GM23248 (cell line): ENCODE measurements around the gene ARNT2. TPM values are rescaled to one million over a fixed set of nuclear protein-coding genes. Genes with fewer than 3 reads are reported as not detected.

Source experiments
- DNase-seq: peaks from one replicate; pipeline ENCODE4 v3.0.0-alpha.2; 2015
- H2AFZ ChIP-seq: fragments of 200-600 bp; sonication (generic); 2 replicates; pipeline ENCODE4 v1.6.1; 2016; ENCODE audit warnings: antibody characterized with exemption
- H3F3A ChIP-seq: fragments of 200-600 bp; sonication (generic); 2 replicates; pipeline ENCODE4 v1.6.1; 2016; ENCODE audit warnings: mild to moderate bottlenecking, antibody characterized with exemption, mixed run types; ENCODE audit not compliant: insufficient read depth
- H3K27ac ChIP-seq: fragments of 200-600 bp; sonication (generic); 2 replicates; pipeline ENCODE4 v1.5.1; 2016; ENCODE audit warnings: mild to moderate bottlenecking
- H3K27me3 ChIP-seq: fragments of 200-600 bp; sonication (generic); replicated peaks from 2 replicates; pipeline ENCODE4 v1.6.1; 2016; ENCODE audit warnings: mild to moderate bottlenecking; ENCODE audit not compliant: insufficient read depth
- H3K36me3 ChIP-seq: fragments of 200-600 bp; sonication (generic); 2 replicates; pipeline ENCODE4 v1.6.1; 2016; ENCODE audit warnings: low read depth, mild to moderate bottlenecking
- H3K4me1 ChIP-seq: fragments of 200-600 bp; sonication (generic); 2 replicates; pipeline ENCODE4 v1.6.1; 2016; ENCODE audit warnings: mild to moderate bottlenecking; ENCODE audit not compliant: insufficient read depth
- H3K4me2 ChIP-seq: fragments of 200-600 bp; sonication (generic); one replicate; pipeline ENCODE4 v1.6.1; 2016; ENCODE audit warnings: mild to moderate bottlenecking; ENCODE audit not compliant: unreplicated experiment
- H3K4me3 ChIP-seq: fragments of 200-600 bp; sonication (generic); 2 replicates; pipeline ENCODE4 v1.5.1; 2016; ENCODE audit warnings: mild to moderate bottlenecking
- H3K79me2 ChIP-seq: fragments of 200-600 bp; sonication (generic); 2 replicates; pipeline ENCODE4 v1.6.1; 2016; ENCODE audit warnings: mild to moderate bottlenecking; ENCODE audit not compliant: insufficient read depth
- H3K9ac ChIP-seq: fragments of 200-600 bp; sonication (generic); 2 replicates; pipeline ENCODE4 v1.6.1; 2016; ENCODE audit warnings: mild to moderate bottlenecking
- H3K9me2 ChIP-seq: fragments of 200-600 bp; sonication (generic); 2 replicates; pipeline ENCODE4 v1.6.1; 2016; ENCODE audit warnings: mixed run types, mild to moderate bottlenecking, moderate library complexity; ENCODE audit not compliant: insufficient read depth
- H3K9me3 ChIP-seq: fragments of 200-600 bp; sonication (generic); one replicate; pipeline ENCODE4 v1.6.1; 2017; ENCODE audit warnings: low read depth
- H4K20me1 ChIP-seq: fragments of 200-600 bp; sonication (generic); 2 replicates; pipeline ENCODE4 v1.6.0; 2016; ENCODE audit not compliant: insufficient read depth
- EZH2 ChIP-seq: fragments of 200-600 bp; sonication (generic); IDR thresholded peaks from 2 replicates; pipeline ENCODE4 v1.6.1; 2018; ENCODE audit warnings: antibody characterized with exemption, mild to moderate bottlenecking; ENCODE audit not compliant: insufficient read depth, poor library complexity, severe bottlenecking
- EZH2phosphoT487 ChIP-seq: fragments of 200-600 bp; sonication (generic); IDR thresholded peaks from 2 replicates; pipeline ENCODE4 v1.6.1; 2018; ENCODE audit warnings: antibody characterized with exemption, moderate library complexity, mild to moderate bottlenecking, low read depth; ENCODE audit not compliant: insufficient read depth
- WGBS, 2 experiments: methylation state at CpG; one replicate each; pipeline ENCODE4 v1.1.6; 2015 to 2017; ENCODE audit warnings: low lambda C conversion rate in 2 of 2, low coverage in 1 of 2; ENCODE audit errors: missing lambda C conversion rate in 2 of 2; 5-methylcytosine and 5-hydroxymethylcytosine counted together
- in situ Hi-C: fragments of 300-500 bp; cut with MboI; formaldehyde crosslinking; loops from 2 replicates; pipeline ENCODE4 v1.15.0; 2020
- polyA plus RNA-seq: library from polyadenylated mRNA; unstranded; fragments of >200 nt; fragmentation: Nextera tagmentation; extraction: Ambion mirVana; gene quantifications from 2 replicates; pipeline ENCODE4 v1.2.1, GENCODE V29; 2016
- total RNA-seq: library from RNA; depleted of rRNA; stranded (reverse); fragments of >200 nt; shearing (Covaris generic); gene quantifications from 2 replicates; pipeline ENCODE4 v1.2.3, GENCODE V29; 2014

The ARNT2 gene
- total and polyA plus RNA-seq, 2 experiments from 2014 or later = 9.3 to 23.5 TPM

DNA sequence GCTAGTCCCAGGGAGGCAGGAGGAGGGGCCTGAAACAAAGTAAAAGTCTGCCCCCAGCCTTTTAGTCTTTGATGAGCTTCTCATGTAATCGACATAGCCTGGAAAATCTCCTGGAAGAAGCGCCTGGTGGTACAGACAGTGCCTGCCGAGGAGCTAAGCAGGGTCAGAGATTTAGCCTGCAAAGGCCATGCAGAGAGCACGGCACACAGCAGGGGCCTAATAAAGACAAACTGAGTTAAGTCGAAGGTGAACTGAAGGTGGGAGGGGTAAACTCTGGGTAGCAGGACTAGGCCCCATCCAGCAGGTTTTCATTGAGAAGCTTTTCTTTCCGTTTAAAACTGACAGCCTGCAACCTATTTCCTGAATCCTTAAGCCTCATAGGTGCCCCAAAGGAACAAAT is 175.4 kb downstream of the ARNT2 start:
- Histone ChIP-seq H3K4me1 (peaks cover 3% of the 10 kb centered on the region; the same call in 1 of the 2 replicates), H3K79me2 (no peaks in the 10 kb centered on the region), H4K20me1 (no peaks in the 10 kb centered on the region), H3K4me2 (no peak overlapping the region), H3K27ac (no peak overlapping the region), H3K9me3 (no peaks in the 10 kb centered on the region), H3K36me3 (peaks cover 5% of the 10 kb centered on the region), H3K27me3 (no peaks in the 10 kb centered on the region), H2AFZ (no peak overlapping the region), H3K4me3 (no peak overlapping the region), H3K9ac (no peak overlapping the region), H3F3A (peaks cover 9% of the 10 kb centered on the region; the same call in 1 of the 2 replicates), H3K9me2 (no peaks in the 10 kb centered on the region)
- 91 to 94% methylated on average over 6 of the region's 6 CpGs for WGBS, 2 experiments
- TF ChIP-seq EZH2phosphoT487 (no peak), EZH2 (no peak)
- DNase-seq = no peak
- in situ Hi-C loops = no loop called here

DNA sequence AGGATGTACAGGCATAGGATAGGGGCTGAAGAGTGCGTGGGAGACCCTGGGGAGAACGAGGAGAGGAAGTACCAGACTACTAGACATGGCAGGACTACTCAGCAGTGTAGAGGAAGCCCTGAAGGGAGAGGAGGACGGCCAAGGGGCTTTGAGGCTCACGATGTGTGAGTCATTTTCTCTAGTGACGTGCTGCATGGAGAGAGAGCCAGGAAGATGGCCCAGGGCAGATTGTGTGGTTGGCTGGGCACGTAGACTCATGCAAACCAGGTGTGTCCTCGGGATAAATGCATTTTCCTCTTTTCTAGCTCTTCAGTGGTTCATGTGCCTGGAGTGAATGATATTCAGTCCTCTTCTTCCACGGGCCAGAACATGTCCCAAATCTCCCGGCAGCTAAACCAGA is 175.9 kb downstream of the ARNT2 start:
- Histone ChIP-seq H3K9me3 (no peaks in the 10 kb centered on the region), H3K9ac (no peak overlapping the region), H3K9me2 (no peaks in the 10 kb centered on the region), H3K4me1 (peaks cover 3% of the 10 kb centered on the region; the same call in 1 of the 2 replicates), H3K4me3 (no peak overlapping the region), H2AFZ (no peak overlapping the region), H3K79me2 (no peaks in the 10 kb centered on the region), H4K20me1 (no peaks in the 10 kb centered on the region), H3K36me3 (peaks cover 2% of the 10 kb centered on the region), H3F3A (peaks cover 9% of the 10 kb centered on the region; the same call in 1 of the 2 replicates), H3K27me3 (no peaks in the 10 kb centered on the region), H3K4me2 (no peak overlapping the region), H3K27ac (no peak overlapping the region)
- peak; percentile 79 for DNase-seq
- WGBS, 2 experiments = 74% methylated on average over 9 of the region's 9 CpGs
- in situ Hi-C loops = no loop called here
- TF ChIP-seq EZH2phosphoT487 (no peak), EZH2 (no peak)

DNA sequence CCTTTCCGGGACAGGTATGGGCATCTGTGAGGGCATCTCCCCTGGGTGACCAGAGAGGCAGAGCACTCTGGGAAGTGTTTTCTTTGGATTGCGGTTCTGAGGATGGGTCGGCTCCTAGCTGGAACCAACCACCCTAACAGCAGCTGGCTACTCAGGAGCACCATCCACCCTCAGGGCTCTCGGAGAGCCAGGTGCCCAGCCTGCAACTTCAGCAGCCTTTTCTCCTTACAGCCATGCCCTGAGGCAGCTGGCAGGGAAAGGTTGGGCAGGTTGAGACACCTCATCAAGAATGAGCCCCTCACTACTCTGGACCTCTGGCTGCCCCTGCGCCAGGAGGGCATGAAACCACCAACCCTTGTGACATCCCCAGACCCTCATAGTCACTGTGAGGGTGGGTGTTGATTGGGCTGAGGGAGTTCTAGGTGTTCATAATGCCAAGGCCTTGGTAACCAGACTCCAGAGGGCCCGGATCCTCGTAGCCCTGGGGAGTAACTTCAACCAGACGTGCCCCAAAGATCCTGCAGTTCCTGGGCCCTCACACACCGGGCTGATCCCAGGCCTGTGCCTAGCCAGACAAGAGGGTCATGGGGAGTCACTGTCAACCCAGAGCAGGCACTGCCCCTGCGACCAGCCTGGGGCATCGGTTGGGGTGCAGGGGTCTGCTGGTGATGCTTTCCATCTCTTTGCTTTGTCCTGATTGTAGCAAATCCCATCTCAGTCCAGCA is 176.5 kb downstream of the ARNT2 start:
- H3K4me2 ChIP-seq = no peak overlapping the region
- no peak overlapping the region for H3K27ac ChIP-seq
- DNase-seq = no peak
- no peaks in the 10 kb centered on the region for H3K27me3 ChIP-seq
- H3K9me3 ChIP-seq = no peaks in the 10 kb centered on the region
- peaks cover 9% of the 10 kb centered on the region; the same call in 1 of the 2 replicates for H3F3A ChIP-seq
- TF ChIP-seq EZH2 = no peak
- no peak for TF ChIP-seq EZH2phosphoT487
- peaks cover 3% of the 10 kb centered on the region for H3K36me3 ChIP-seq
- in situ Hi-C loops = no loop called here
- no peaks in the 10 kb centered on the region for H3K79me2 ChIP-seq
- WGBS, 2 experiments = 84 to 91% methylated on average over 10 to 11 of the region's 11 CpGs
- H2AFZ ChIP-seq = no peak overlapping the region
- no peak overlapping the region for H3K4me3 ChIP-seq
- H3K9ac ChIP-seq = no peak overlapping the region
- peaks cover 3% of the 10 kb centered on the region; the same call in 1 of the 2 replicates for H3K4me1 ChIP-seq
- H3K9me2 ChIP-seq = no peaks in the 10 kb centered on the region
- no peaks in the 10 kb centered on the region for H4K20me1 ChIP-seq

DNA sequence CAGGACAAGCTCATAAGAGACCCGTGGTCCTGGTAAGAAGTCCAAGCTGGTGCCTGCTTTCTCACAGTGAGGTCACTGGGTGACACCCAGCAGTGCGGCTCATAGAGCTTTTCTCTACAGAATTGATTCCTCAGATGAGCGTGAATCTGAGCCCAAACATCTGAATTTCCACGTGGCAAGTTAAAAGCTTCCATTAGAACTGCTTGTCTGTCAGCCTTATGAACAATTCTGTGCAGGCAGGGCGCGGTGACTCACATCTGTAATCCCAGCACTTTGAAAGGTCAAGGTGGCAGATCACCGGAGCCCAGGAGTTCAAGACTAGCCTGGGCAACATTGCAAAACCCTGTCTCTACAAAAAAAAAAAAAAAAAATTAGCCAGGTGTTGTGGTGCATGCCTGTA is 177.8 kb downstream of the ARNT2 start:
- TF ChIP-seq EZH2 (no peak), EZH2phosphoT487 (no peak)
- Histone ChIP-seq H2AFZ (no peak overlapping the region), H3F3A (peaks cover 11% of the 10 kb centered on the region; the same call in 1 of the 2 replicates), H3K9me3 (no peaks in the 10 kb centered on the region), H3K27ac (peak overlapping the region; percentile 27), H3K27me3 (no peaks in the 10 kb centered on the region), H4K20me1 (no peaks in the 10 kb centered on the region), H3K36me3 (peaks cover 3% of the 10 kb centered on the region), H3K4me2 (no peak overlapping the region), H3K4me1 (peaks cover 3% of the 10 kb centered on the region; the same call in 1 of the 2 replicates), H3K79me2 (no peaks in the 10 kb centered on the region), H3K4me3 (no peak overlapping the region), H3K9ac (no peak overlapping the region; the same call in 1 of the 2 replicates), H3K9me2 (no peaks in the 10 kb centered on the region)
- in situ Hi-C loops = no loop called here
- WGBS, 2 experiments = 49 to 63% methylated on average over 7 of the region's 7 CpGs
- DNase-seq = peak; percentile 54
